OCI-LY1 (cell line): Measurements from ENCODE around the gene CACNA2D1.

Experiments used
- EZH2 ChIP-seq: fragments of 200-600 bp; sonication (generic), shearing (Covaris generic); IDR thresholded peaks from 2 replicates; pipeline ENCODE4 v1.8.0; 2017; ENCODE audit warnings: borderline replicate concordance, mixed run types, mild to moderate bottlenecking, antibody characterized with exemption, low read length, moderate library complexity, mixed read lengths
- TF ChIP-seq, protein P1 (sequence below): fragments of 200-600 bp; sonication (generic), shearing (Covaris generic); IDR thresholded peaks from 2 replicates; pipeline ENCODE4 v1.5.1; 2017; ENCODE audit warnings: mild to moderate bottlenecking, antibody characterized with exemption, low read length, moderate library complexity, mixed read lengths

DNA sequence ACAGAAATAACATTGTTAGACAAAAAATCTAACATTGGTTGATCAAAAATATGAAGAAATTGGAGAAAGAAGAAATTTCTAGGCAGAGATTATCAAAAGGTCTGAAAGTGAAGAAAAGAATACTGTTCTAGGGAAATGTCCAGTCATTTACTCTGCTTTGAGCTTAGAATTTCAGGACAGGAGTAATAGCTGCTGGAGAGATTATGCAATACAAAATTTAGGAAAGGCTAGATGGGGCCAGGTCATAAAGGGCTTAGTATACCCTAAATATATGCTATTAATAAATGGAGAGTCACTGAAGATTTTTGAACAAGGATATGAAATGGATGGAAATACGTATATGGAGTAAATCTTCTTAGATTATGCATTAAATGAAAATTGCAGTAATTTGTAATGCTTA is 279.2 kb downstream of the CACNA2D1 start:
- TF ChIP-seq, protein P1, sequence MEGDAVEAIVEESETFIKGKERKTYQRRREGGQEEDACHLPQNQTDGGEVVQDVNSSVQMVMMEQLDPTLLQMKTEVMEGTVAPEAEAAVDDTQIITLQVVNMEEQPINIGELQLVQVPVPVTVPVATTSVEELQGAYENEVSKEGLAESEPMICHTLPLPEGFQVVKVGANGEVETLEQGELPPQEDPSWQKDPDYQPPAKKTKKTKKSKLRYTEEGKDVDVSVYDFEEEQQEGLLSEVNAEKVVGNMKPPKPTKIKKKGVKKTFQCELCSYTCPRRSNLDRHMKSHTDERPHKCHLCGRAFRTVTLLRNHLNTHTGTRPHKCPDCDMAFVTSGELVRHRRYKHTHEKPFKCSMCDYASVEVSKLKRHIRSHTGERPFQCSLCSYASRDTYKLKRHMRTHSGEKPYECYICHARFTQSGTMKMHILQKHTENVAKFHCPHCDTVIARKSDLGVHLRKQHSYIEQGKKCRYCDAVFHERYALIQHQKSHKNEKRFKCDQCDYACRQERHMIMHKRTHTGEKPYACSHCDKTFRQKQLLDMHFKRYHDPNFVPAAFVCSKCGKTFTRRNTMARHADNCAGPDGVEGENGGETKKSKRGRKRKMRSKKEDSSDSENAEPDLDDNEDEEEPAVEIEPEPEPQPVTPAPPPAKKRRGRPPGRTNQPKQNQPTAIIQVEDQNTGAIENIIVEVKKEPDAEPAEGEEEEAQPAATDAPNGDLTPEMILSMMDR: no peak
- TF ChIP-seq EZH2: no peak
